ENCODE data around the gene KLF13. TPM values are rescaled to one million over a fixed set of nuclear protein-coding genes. Genes with fewer than 3 reads are reported as not detected.

The KLF13 gene
- total and polyA plus RNA-seq, 7 donors, result 18.7 to 71.9 (median 25.0) TPM

GRCh38 chr15:31295658-31296057, 31.0 kb upstream of the KLF13 start:
- H3K4me1 ChIP-seq, result no peaks in the 10 kb centered on the region
- no peak overlapping the region for H3K27ac ChIP-seq
- TF ChIP-seq POLR2A (IDR thresholded peaks at IDR 0.05) (no peak), EP300 (IDR thresholded peaks at IDR 0.05) (no peak), CTCF (IDR thresholded peaks at IDR 0.05) (no peak), POLR2AphosphoS5 (IDR thresholded peaks at IDR 0.05) (no peak)
- no peaks in the 10 kb centered on the region for H3K9me3 ChIP-seq
- no peak overlapping the region for H3K4me3 ChIP-seq
- H3K36me3 ChIP-seq, result no peaks in the 10 kb centered on the region
- intact Hi-C loops (cut with DNase I), result no loop called here
- peak; percentile 52 for DNase-seq
- no peaks in the 10 kb centered on the region for H3K27me3 ChIP-seq
- WGBS, 2 donors, result 77 to 83% methylated on average over 8 of the region's 8 CpGs

- H3K36me3 ChIP-seq, result no peaks in the 10 kb centered on the region
- no peak overlapping the region for H3K4me3 ChIP-seq
- H3K9me3 ChIP-seq, result no peaks in the 10 kb centered on the region
- TF ChIP-seq POLR2A (IDR thresholded peaks at IDR 0.05), result no peak
- no peak for TF ChIP-seq EP300 (IDR thresholded peaks at IDR 0.05)
- no peak for TF ChIP-seq POLR2AphosphoS5 (IDR thresholded peaks at IDR 0.05)
- TF ChIP-seq CTCF (IDR thresholded peaks at IDR 0.05), result no peak
- H3K27ac ChIP-seq, result no peak overlapping the region
- no peak for DNase-seq
- H3K27me3 ChIP-seq, result no peaks in the 10 kb centered on the region
- intact Hi-C loops (cut with DNase I), result no loop called here
- no peaks in the 10 kb centered on the region for H3K4me1 ChIP-seq
- 69 to 86% methylated on average over 3 of the region's 3 CpGs for WGBS, 2 donors
Observed at GRCh38 chr15:31296219-31296645, 30.4 kb upstream of the KLF13 start.

GRCh38 chr15:31296646-31297574, 29.7 kb upstream of the KLF13 start:
- Histone ChIP-seq H3K36me3 (no peaks in the 10 kb centered on the region), H3K4me3 (no peak overlapping the region), H3K4me1 (no peaks in the 10 kb centered on the region), H3K27ac (no peak overlapping the region), H3K9me3 (no peaks in the 10 kb centered on the region), H3K27me3 (no peaks in the 10 kb centered on the region)
- intact Hi-C loops (cut with DNase I), result no loop called here
- no peak for TF ChIP-seq POLR2AphosphoS5 (IDR thresholded peaks at IDR 0.05)
- TF ChIP-seq CTCF (IDR thresholded peaks at IDR 0.05), result no peak
- TF ChIP-seq POLR2A (IDR thresholded peaks at IDR 0.05), result no peak
- no peak for TF ChIP-seq EP300 (IDR thresholded peaks at IDR 0.05)
- peak; percentile 68 for DNase-seq
- WGBS, 2 donors, result 26 to 65% methylated on average over 13 of the region's 13 CpGs

GRCh38 chr15:31297575-31298456, 28.8 kb upstream of the KLF13 start:
- no peak for TF ChIP-seq CTCF (IDR thresholded peaks at IDR 0.05)
- no peak for TF ChIP-seq POLR2AphosphoS5 (IDR thresholded peaks at IDR 0.05)
- TF ChIP-seq POLR2A (IDR thresholded peaks at IDR 0.05), result no peak
- no peak for TF ChIP-seq EP300 (IDR thresholded peaks at IDR 0.05)
- no peak for DNase-seq
- Histone ChIP-seq H3K4me3 (no peak overlapping the region), H3K4me1 (no peaks in the 10 kb centered on the region), H3K27ac (no peak overlapping the region), H3K9me3 (no peaks in the 10 kb centered on the region), H3K36me3 (no peaks in the 10 kb centered on the region), H3K27me3 (no peaks in the 10 kb centered on the region)
- 48 to 80% methylated on average over 14 of the region's 14 CpGs for WGBS, 2 donors
- intact Hi-C loops (cut with DNase I), result no loop called here

Measured in sigmoid colon (tissue), 7 donors.